Measurements from ENCODE around the gene NINJ1.

DNA sequence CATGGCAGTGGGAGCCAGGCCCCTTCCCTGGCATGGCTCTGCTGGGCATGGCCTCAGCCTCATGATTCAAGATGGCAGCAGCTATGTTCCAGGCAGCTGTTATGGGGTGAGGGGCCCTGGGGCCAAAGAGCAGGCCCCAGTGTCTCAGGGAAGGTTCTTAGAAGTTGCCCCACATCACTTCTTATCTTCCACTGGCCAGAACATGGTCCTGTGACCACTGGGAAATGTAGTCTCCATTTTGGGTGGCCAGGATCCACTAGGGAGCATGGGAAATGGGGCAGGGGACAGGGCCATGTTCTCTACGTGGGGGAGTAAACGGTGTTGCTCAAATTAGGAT lies 57.3 kb downstream of the NINJ1 start:
- TF ChIP-seq, protein P1, sequence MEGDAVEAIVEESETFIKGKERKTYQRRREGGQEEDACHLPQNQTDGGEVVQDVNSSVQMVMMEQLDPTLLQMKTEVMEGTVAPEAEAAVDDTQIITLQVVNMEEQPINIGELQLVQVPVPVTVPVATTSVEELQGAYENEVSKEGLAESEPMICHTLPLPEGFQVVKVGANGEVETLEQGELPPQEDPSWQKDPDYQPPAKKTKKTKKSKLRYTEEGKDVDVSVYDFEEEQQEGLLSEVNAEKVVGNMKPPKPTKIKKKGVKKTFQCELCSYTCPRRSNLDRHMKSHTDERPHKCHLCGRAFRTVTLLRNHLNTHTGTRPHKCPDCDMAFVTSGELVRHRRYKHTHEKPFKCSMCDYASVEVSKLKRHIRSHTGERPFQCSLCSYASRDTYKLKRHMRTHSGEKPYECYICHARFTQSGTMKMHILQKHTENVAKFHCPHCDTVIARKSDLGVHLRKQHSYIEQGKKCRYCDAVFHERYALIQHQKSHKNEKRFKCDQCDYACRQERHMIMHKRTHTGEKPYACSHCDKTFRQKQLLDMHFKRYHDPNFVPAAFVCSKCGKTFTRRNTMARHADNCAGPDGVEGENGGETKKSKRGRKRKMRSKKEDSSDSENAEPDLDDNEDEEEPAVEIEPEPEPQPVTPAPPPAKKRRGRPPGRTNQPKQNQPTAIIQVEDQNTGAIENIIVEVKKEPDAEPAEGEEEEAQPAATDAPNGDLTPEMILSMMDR (IDR thresholded peaks at IDR 0.05): no peak
- TF ChIP-seq POLR2A (IDR thresholded peaks at IDR 0.05): no peak

Measured in lower leg skin (tissue), 3 donors.